ENCODE results near the gene LTBP1.
"Not testable (repeated sequence)": the region's sequence is repeated elsewhere in the genome, so short reads cannot be mapped to it uniquely, and the experiment has no call there.

The LTBP1 gene

DNA sequence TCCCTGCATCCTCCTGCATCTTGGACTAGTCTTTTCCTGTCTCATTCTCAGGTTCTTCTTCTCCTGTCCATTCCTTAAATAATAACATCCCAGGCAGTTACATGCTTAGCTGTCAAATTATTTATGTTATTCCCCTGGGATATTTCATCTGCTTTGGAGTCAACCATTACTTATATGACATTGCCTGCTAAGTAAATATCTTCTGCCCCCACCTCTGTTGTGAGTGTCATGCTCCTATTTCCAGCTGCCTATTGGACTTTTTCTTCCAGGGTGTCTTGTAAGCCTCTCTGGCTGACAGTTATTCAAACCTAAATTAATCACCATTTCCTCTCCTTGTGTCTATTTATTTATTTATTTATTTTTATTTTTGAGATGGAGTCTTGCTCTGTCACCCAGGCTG, 405.0 kb downstream of the LTBP1 start:
- no peak for DNase-seq (ENCODE audit: low read depth)

DNA sequence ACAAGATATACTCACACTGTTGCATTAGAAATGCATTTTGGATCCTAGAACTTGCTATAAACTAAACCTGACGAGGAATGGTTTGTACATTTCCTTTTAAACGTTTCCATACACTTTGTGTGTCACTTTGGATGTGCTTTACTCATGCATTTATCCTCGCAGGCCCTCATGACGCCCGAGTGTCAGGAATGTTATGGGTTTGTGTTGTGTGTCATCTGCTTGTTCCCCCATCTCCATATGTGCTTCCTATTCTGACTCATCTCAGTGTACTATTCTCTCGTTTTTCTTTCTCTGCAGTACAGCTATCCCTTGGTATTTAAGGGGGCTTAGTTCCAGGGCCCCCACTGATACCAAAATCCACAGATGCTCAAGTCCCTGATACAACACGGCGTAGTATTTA, 408.2 kb downstream of the LTBP1 start:
- DNase-seq (ENCODE audit: low read depth) = no peak

DNA sequence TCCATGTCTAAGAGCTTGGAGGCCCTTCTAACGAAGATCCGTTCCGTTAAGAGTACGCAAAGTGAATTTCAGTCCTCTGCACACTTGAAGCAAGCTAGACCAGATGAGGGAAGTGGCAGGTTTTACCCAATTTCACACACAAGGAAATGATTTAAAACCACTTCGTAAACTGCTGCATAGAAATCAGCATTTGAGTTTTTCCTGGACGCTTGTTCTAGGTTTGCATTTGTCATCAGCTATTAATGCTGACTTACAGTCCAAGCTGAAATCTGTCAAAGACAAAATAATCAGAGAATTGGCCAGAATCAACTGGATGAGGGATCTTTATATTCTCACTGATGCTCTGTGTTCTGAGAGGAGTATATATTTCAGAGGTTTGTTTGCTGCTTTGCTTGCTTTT, 412.1 kb downstream of the LTBP1 start:
- DNase-seq (ENCODE audit: low read depth) = no peak

DNA sequence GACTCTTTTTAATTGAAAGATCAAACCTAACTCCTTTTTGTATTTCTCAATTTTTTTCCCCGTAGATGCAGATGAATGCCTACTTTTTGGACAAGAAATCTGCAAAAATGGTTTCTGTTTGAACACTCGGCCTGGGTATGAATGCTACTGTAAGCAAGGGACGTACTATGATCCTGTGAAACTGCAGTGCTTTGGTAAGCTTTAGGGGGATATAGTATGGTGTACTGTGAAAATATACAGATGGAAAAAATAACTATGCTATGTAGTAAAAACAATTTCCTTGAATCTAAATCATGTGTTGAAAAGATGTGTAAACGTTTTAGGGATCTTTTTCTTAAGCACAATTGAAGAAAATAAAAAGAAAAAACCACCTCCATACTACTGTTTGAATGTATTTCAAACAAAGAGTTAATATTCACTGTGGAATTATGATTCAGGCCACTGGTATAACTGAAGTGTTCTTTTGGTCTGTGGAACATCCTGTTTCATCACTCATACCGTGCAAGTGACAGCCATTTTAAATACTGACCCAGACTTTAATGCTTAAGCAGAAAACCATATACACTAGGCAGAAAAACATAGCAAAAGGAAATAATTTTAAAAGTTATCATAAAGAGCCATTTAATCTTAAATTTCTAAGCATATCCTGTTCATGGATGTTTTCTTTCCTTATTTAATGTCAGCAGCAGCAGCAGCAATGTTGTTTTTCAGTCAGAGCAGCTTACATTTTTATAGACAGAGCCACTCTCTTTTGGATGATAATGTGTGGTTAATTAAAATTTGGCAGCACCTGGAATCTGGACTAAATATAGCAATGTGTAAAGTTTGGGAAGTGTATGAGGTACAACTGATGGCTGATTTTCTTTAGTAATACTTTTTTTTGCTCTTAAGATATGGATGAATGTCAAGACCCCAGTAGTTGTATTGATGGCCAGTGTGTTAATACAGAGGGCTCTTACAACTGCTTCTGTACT, 416.9 kb downstream of the LTBP1 start:
- no peak for DNase-seq (ENCODE audit: low read depth)

DNA sequence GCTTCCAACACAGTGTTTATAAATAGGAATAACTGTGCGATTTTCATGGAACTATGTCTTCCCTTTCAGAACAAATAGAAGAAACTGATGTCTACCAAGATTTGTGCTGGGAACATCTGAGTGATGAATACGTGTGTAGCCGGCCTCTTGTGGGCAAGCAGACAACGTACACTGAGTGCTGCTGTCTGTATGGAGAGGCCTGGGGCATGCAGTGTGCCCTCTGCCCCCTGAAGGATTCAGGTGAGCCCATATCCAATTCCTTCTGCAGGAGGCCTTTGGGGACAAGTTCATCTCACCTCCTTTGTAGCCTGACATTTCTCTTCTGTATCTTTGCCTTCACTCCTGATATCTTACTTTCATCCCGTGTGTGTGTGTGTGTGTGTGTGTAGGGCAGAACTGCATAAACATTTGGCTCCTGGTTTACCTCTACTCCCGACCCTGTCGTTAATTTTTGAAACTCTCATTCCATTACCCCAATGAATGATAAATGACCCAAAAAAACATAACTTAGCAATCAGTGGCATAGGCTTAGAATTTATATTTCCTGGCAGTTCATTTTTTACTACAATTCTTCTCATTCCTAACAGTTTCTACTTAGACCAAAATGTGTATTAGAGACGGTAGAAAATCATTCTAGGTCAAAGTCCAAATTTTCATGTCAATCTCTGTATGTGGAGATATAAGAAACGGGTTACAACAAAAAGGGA, 418.7 kb downstream of the LTBP1 start:
- no peak for DNase-seq (ENCODE audit: low read depth)

DNA sequence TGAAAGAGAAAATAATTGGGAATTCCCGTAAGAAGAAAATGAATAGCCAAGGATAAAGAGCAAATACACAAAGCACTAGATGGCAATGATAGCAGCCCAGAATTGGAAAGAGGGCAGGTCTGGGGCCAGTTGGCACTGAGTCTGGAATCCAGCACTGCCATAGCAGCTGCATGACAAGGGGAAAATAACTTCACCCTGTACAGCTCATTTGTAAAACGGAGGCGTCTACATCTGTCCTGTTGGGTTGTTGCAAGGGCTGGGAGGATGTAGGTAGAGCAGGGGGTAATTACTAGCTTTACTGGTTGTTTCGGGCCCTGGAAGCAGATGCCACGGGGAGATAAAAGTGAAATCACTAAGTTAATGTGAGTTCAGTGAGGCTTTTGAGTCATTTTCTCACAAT, 419.7 kb downstream of the LTBP1 start:
- no peak for DNase-seq (ENCODE audit: low read depth)

DNA sequence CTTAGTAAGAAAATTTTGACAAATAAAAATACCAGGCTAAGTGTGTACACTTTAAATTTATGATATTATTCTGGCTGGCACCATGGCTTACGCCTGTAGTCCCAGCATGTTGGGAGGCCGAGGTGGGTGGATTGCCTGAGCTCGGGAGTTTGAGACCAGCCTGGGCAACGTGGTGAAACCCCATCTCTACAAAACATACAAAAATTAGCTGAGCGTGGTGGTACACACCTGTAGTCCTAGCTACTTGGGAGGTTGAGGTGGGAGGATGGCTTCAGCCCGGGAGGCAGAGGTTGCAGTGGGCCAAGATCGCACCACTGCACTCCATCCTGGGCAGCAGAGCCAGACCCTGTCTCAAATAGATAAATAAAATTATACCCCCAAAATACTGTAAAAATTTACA, 421.8 kb downstream of the LTBP1 start:
- not testable (repeated sequence) for DNase-seq (ENCODE audit: low read depth)

DNA sequence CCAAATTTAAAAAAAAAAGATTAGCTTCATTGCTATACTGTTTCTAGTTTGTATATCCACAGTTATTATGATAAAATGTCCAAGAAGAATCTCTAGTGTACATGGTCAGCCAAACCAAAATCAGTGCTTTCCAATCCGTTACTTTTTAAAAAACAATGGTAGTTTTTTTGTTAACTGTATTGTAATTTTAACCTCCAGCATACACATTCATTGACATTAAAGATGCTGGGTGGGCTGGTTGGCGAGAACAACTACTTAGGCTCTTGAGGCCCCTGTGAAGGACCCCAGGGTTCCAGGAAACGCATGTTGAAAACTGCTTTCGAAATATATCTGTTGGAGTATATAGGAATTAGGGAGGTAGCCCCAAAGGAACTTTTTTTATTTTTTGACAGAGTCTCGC, 422.4 kb downstream of the LTBP1 start:
- DNase-seq (ENCODE audit: low read depth) = no peak

DNA sequence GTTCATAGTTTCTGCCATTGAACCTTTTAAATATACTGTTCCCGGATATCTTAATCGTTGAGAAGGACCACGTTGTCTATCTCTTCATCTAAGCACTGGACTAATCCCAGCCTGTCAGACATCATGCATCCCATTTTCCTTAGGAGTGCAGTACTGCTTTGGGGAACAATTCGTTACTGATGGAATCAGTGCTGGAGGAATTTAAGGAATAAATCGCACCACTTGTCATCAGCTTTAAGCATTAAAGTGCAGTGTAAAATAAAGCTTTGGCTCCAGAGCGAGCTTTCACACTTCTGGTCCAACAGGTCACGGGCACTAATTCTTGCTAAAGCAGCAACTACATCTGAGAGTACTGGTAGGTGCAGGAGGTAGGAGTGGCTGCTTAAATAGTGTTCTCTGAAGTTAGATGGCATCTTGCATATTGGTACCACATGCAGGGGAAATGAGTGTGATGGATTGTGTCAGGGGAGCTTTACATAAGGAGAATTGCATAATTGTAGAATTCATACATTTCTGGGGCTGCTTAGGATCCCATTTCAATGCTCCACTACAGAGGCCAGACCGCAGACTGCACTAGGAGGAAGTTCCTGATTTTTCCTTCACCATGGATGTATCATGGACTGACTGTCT, 424.0 kb downstream of the LTBP1 start:
- DNase-seq (ENCODE audit: low read depth) = no peak

DNA sequence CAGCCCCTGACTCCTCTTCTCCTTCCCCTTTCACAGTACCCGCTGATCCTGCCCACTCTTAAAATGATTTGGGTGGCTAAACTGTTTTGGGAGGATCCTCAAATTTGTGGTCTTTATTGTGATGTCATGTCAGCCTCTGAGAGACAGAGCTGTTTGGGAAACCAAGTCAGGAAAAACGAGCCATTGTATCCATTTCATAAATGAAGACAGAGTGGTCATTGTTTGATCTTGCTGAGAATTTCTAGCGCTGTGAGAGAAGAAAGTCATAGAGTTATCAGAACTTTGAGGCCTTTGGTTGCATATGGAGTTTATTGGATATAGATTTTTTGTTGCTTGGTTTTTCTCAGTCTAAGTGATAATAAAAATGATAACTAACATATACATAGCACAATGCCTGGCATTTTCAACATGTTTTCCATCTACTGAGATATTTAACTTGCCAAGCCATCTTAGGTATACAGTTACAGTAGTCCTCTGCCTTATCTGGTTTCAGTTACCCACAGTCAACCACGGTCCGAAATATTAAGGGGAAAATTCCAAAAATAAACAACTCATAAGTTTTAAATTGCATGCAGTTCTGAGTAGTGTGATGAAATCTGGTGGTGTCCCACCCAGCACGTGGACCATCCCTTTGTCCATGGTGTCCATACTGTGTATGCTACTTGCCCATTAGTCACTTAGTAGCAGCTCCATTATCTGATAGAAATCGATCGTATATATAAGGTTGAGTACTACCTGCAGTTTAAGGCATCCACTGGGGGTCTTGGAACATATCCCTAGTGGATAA, 424.7 kb downstream of the LTBP1 start:
- no peak for DNase-seq (ENCODE audit: low read depth)

DNA sequence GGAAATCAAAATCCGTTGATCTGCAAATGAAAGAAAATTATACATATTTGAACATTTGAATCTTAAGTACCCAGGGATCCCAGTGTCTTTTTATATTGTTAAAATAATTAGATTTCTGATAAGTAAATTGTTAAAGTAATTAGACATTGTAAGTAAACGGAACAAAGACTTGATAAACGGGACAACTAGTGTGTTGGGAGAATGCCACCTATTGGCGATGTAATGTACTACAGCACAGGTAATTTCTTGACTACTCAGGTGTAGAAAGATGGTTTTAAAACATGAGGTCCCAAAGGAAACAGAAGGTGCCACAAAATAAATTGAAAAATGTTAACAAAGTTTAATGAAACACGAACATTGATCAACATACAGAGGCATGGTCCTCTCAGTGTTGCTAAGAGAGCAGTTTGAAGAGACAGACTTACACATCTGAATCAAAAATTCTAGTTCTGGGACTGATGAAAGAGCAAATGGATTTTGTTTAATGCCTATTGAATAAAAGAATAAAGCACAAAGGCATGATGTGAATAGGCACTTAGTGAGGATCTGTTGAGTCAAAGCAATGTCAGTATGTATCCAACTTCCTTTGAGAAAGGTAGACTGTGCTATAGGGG, 426.3 kb downstream of the LTBP1 start:
- no peak for DNase-seq (ENCODE audit: low read depth)

DNA sequence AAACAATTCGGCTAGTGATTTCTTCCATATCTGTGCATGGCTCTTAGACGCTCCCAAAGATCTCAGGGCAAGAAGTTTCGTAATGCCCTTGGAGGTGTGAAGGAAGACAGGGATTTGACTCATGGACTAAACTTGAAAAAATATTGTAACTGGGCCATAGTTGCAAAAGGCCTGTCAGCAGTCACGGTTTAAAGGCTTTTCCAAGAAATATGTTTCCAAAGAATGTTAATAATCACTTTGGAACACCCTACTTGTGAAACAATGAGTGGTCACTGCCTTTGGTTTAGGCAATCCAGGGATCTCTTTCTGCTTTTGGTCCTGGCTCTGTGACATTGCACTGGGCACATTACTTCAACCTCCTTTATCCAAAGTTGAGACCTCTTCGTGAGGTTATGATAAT, 427.2 kb downstream of the LTBP1 start:
- DNase-seq (ENCODE audit: low read depth) = no peak

DNA sequence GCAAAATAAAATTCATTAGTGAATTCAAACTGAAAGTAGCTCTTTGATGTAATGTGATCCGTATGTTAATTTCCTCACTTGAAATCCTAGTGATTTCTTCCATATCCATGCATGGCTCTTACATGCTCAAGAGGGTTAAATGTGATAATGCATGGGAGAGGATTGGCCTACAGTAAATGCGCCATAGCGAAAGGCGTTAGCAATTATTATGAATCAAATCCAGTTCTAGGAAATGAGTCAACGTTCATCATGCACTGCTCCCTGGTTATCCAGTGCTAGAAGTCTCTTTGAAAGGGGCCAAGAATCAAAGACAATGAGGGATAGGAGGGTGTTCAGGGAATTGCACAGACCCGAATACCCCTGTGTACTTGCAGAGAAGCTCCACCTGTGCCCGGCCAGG, 428.3 kb downstream of the LTBP1 start:
- DNase-seq (ENCODE audit: low read depth) = no peak

DNA sequence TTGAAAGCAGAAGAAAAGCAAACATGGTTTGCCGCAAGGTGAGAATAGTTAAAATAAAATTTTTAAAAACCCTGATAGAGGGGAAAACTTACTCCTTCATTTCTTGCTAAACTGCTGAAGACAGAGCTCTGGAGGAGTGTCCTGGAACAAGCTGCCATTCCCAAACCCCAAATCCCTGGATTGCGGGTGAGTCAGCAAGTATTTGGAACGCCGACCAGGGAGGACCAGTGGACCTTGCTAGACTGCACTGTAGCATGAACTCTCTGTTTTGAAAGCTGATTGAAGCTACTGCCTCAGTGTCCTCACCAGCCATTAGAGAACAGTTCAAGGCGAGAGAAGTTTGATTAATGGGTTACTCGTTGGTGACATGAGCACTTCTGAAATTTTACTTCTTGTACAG, 430.3 kb downstream of the LTBP1 start:
- DNase-seq (ENCODE audit: low read depth) = no peak

DNA sequence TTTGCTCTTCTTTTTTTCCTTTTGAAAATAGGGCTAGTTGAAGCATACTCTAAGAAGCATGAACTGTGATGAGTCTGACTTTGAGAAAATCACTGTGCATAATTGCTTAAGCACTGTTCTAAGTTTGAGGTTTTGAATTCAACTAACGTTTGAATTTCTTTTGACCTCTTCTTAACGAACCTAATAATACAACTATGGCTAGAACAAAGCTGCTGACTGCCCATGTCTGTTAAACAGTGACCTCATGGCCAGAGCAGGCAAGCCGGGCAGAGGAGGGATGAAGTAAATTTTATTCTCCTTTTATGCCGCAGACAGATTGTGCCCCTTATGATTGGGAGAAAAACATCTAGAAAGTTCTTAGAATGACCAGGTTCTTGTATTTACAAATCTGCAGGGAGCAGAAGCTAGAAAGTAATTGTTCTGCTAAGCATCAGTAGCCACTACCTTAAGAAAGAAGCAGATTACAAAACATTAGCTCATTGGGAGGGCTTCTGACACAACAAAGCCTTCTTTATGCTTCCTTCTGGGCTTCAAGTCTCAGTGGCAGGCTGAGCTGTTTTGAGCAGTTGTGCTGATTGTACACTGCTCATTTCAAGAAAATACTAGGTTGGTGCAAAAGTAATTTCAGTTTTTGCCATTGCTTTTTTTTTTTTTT, 431.9 kb downstream of the LTBP1 start:
- no peak for DNase-seq (ENCODE audit: low read depth)

DNA sequence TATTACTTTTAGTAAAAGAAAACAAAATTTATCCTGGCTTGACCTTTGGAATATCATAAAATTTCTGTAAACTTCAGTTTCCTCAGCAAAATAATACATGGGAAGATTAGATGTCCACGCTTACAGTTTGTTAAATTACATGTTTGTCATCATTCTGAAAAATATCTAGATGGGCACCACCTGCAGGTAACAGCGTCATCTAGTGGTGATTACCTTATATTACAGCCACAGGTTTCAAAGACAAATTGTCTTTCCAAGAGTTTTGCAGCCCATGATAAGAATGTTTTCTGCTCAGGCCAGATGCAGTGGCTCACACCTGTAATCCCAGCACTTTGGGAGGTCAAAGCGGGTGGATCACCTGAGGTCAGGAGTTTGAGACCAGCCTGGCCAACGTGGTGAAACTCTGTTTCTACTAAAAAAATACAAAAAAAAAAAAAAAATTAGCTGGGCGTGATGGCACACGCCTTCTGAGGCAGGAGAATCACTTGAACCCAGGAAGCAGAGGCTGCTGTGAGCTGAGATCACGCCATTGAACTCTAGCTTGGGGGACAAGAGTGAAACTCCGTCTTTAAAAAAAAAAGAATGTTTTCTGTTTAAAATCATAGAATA, 433.4 kb downstream of the LTBP1 start:
- DNase-seq (ENCODE audit: low read depth) = no peak

DNA sequence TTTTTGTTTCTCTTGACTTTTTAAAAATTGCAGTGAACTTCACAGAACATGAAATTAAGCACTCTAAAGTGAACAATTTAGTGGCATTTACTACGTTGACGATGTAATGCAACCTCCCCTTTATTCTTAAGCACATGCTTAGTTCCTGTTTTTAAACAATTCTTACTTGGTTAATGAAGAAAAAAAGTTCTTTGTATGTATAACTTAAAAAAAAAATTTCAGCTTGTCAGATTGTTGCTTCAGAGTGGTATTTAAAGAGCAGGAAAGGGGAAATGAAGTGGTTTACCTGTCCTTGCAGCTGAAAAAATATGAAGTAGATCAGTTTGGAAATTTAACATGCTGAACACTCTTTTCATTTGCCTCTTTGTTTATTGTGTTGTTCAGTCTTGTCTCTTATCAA, 434.0 kb downstream of the LTBP1 start:
- no peak for DNase-seq (ENCODE audit: low read depth)

DNA sequence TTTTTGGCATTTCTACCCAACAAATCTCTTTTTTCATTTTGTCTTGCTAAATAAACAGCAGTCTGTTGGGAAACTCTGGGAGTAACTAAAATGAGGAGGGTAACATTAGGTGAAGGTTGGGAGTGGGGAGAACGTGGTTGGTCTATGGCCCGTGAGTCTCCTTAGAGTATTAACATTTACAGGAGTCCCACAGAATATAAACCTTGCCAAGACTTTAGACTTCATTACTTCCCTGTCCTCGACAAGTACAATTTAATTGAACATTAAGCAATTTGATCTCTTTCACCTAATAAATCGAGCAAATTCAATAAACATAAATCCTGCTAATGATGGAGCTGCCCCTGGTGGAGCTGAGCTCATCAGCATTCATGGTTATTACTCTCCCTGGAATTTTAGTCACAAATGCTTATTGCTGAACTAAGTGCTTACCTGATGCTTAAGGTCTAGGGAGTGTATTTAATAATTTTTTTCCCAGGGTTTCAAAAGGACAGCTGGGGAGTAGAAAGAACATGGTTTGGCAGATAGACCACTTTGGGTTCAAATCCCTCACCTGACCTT, 434.6 kb downstream of the LTBP1 start:
- DNase-seq (ENCODE audit: low read depth) = no peak

DNA sequence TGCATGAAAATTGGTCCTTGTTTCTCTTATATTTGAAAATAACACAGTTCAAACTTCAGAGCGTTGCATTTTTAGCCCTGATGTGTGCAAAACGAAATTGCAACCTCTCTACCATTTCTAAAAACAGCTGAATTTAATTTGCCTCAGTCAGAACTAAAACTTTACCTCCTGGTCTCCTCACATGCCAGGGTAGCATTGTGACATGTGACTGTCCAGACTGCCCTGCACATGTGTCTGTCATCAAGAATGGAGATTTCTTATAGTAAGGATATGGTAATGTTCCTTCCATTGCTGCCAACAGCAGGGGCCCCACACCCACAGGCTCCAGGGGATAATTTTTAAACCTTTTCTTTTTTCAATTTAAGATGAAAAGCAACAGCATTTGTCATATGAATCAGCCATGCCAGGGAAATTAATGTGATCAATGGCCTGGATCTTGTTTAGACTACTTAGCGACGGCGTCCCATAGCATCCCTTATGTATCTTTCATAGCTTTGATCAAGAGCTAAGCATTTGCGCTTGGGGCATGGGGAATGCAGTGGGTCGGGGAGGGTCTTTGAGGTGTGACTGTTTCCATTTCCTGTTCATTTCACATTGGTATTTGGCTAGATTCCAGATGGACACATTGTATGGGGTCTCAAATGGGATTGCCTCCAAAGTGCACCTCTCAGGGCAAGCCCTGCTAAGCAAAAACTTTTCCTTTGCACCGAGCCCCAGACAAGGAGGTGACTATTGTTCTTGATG, 437.3 kb downstream of the LTBP1 start:
- no peak for DNase-seq (ENCODE audit: low read depth)

DNA sequence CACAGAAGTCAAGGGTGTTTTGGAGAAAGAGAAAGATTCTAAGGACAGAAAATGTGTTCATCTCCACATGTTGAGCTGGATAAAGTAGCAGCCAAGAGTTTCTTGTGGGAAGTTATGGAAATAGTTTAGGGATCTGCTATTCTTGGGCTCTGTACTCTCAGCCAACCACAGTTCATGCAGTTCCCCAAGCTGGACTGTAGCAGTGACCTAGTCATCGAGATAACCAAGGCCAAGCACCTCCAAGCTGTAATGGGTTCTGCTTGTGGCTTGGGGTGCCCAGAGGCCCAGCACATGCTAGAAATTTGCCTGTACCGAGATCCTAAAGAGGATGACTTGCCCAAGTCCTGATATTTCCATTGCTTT, 437.8 kb downstream of the LTBP1 start:
- DNase-seq (ENCODE audit: low read depth) = no peak
